HCT116 (cell line): ENCODE results near the gene TNFRSF8. TPM values are rescaled to one million over a fixed set of nuclear protein-coding genes. Genes with fewer than 3 reads are reported as not detected.

Experiments
- ATAC-seq: fragments of 200-7000 bp; cut with Tn5 transposase; 2 replicates; pipeline ENCODE4 v1.9.1; 2020; ENCODE audit warnings: mild to moderate bottlenecking, moderate library complexity
- BruUV-seq: library from RNA; stranded (reverse); fragments of 400-500 nt; replicated peaks from 2 replicates; lab custom pipeline; 2021; lab: Mats Ljungman, UMichigan
- CTCF ChIA-PET: fragments of 300-600 bp; sonication (Branson Sonifier 250); formaldehyde crosslinking; loops from one replicate; lab custom pipeline; 2021; ENCODE audit warnings: antibody characterized with exemption; lab: Charles Lee
- POLR2A ChIA-PET: fragments of 300-600, 350-600 bp; sonication (Branson Sonifier 250); formaldehyde crosslinking; loops from one replicate; lab custom pipeline; 2021; ENCODE audit warnings: antibody characterized with exemption; lab: Charles Lee
- RAD21 ChIA-PET, 2 experiments: fragments of 300-600 bp; sonication (Branson Sonifier 250); formaldehyde crosslinking; loops; one replicate each; lab custom pipeline; 2023; ENCODE audit warnings: low total read pairs in 2 of 2; ENCODE audit not compliant: uncharacterized antibody in 2 of 2, unreplicated experiment in 2 of 2, low non-redundant PET in 1 of 2; lab: Charles Lee
- DNase-seq: peaks from one replicate; pipeline ENCODE4 v3.0.0-alpha.2; 2010; ENCODE audit warnings: low read depth, low spot score
- H2AFZ ChIP-seq: fragments of 200-600 bp; shearing (Covaris generic), sonication (generic); 2 replicates; pipeline ENCODE4 v1.6.1; 2017; ENCODE audit warnings: low read depth, mixed run types, mixed read lengths, antibody characterized with exemption, low read length; ENCODE audit not compliant: poor library complexity, severe bottlenecking
- H3K27ac ChIP-seq: 2 replicates; pipeline ENCODE4 v1.5.1; 2012; ENCODE audit warnings: low read depth, low read length
- H3K27me3 ChIP-seq: fragments of 200-600 bp; sonication (generic); 2 replicates; pipeline ENCODE4 v1.6.1; 2016; ENCODE audit warnings: mixed run types, low read length, mixed read lengths; ENCODE audit not compliant: insufficient read depth
- H3K36me3 ChIP-seq, 2 experiments: fragments of 200-500 bp in 1 of 2; fragments of 200-600 bp in 1 of 2; sonication (Bioruptor generic) in 1 of 2; sonication (generic) in 1 of 2; 2 replicates each; pipeline versions ENCODE4 v1.5.1 to v1.6.1; 2014 to 2016; ENCODE audit warnings: low read length in 2 of 2, inconsistent platforms in 1 of 2, mixed read lengths in 1 of 2, mixed run types in 1 of 2; ENCODE audit not compliant: insufficient read depth in 2 of 2, control insufficient read depth in 1 of 2
- H3K4me1 ChIP-seq, 2 experiments: fragments of 200-600 bp in 1 of 2; sonication (generic) in 1 of 2; 2 replicates each; pipeline versions ENCODE4 v1.5.1 to v1.6.1; 2012 to 2017; ENCODE audit warnings: low read length in 2 of 2, inconsistent platforms in 1 of 2, mild to moderate bottlenecking in 1 of 2, mixed read lengths in 1 of 2, mixed run types in 1 of 2, moderate library complexity in 1 of 2; ENCODE audit not compliant: insufficient read depth in 2 of 2, control insufficient read depth in 1 of 2
- H3K4me2 ChIP-seq: fragments of 200-600 bp; sonication (generic); 2 replicates; pipeline ENCODE4 v1.6.1; 2017; ENCODE audit warnings: mixed run types, low read length, mixed read lengths
- H3K4me3 ChIP-seq, 2 experiments: fragments of 200-600 bp in 1 of 2; sonication (generic) in 1 of 2; replicated peaks in 1 of 2; 2 replicates each; pipeline ENCODE4 v1.5.1; 2011 to 2016; ENCODE audit warnings: low read length in 2 of 2, control low read depth in 1 of 2, low read depth in 1 of 2, mild to moderate bottlenecking in 1 of 2, mixed read lengths in 1 of 2, mixed run types in 1 of 2
- H3K79me2 ChIP-seq: fragments of 200-600 bp; sonication (generic); 2 replicates; pipeline ENCODE4 v1.6.1; 2017; ENCODE audit warnings: mild to moderate bottlenecking, mixed run types, low read length, moderate library complexity, mixed read lengths; ENCODE audit not compliant: insufficient read depth
- H3K9ac ChIP-seq: fragments of 200-600 bp; sonication (generic); 2 replicates; pipeline ENCODE4 v1.6.1; 2016; ENCODE audit warnings: low read length, mixed read lengths
- H3K9me2 ChIP-seq: fragments of 200-600 bp; sonication (generic), shearing (Covaris generic); 2 replicates; pipeline ENCODE4 v1.6.1; 2017; ENCODE audit warnings: mixed run types, mild to moderate bottlenecking, moderate library complexity; ENCODE audit not compliant: insufficient read depth
- H3K9me3 ChIP-seq, 2 experiments: fragments of 200-500 bp in 1 of 2; fragments of 200-600 bp in 1 of 2; sonication (Bioruptor generic) in 1 of 2; sonication (generic) in 1 of 2; 2 replicates each; pipeline ENCODE4 v1.6.1; 2014 to 2017; ENCODE audit warnings: low read length in 2 of 2, mixed read lengths in 2 of 2, inconsistent platforms in 1 of 2, low read depth in 1 of 2, mild to moderate bottlenecking in 1 of 2, mixed run types in 1 of 2, moderate library complexity in 1 of 2; ENCODE audit not compliant: control insufficient read depth in 1 of 2, insufficient read depth in 1 of 2
- H4K20me1 ChIP-seq: fragments of 200-600 bp; sonication (generic), shearing (Covaris generic); 2 replicates; pipeline ENCODE4 v1.6.1; 2017; ENCODE audit warnings: mixed run types, mild to moderate bottlenecking, moderate library complexity; ENCODE audit not compliant: insufficient read depth
- EGR1 ChIP-seq: IDR thresholded peaks from 2 replicates; pipeline ENCODE4 v1.6.1; 2012; ENCODE audit warnings: low read depth
- EZH2 ChIP-seq: fragments of 200-600 bp; sonication (generic); IDR thresholded peaks from 2 replicates; pipeline ENCODE4 v1.6.1; 2017; ENCODE audit warnings: antibody characterized with exemption, mixed run types
- EZH2phosphoT487 ChIP-seq: fragments of 200-600 bp; IDR thresholded peaks from 2 replicates; pipeline ENCODE4 v1.6.1; 2018; ENCODE audit warnings: antibody characterized with exemption, borderline replicate concordance
- MAX ChIP-seq: IDR thresholded peaks from 2 replicates; pipeline ENCODE4 v1.6.1; 2012
- REST ChIP-seq: IDR thresholded peaks from 2 replicates; pipeline ENCODE4 v1.6.1; 2012; ENCODE audit warnings: low read depth
- SIN3A ChIP-seq: IDR thresholded peaks from 2 replicates; pipeline ENCODE4 v1.6.1; 2012; ENCODE audit warnings: low read depth
- SRF ChIP-seq: IDR thresholded peaks from 2 replicates; pipeline ENCODE4 v1.6.1; 2012; ENCODE audit warnings: low read depth
- TCF7L2 ChIP-seq: IDR thresholded peaks from 2 replicates; pipeline ENCODE4 v1.7.0; 2011; ENCODE audit warnings: borderline replicate concordance, inconsistent platforms; ENCODE audit not compliant: insufficient read depth, insufficient read length; ENCODE audit errors: extremely low read depth
- ZBTB33 ChIP-seq: IDR thresholded peaks from 2 replicates; pipeline ENCODE4 v1.6.1; 2011; ENCODE audit warnings: mild to moderate bottlenecking, low read length, moderate library complexity; ENCODE audit not compliant: insufficient replicate concordance; ENCODE audit errors: extremely low read depth
- ZFX ChIP-seq: fragments of 450-650 bp; IDR thresholded peaks from 2 replicates; pipeline ENCODE4 v1.6.1; 2017
- intact Hi-C: fragments of 100-400 bp; cut with micrococcal nuclease; formaldehyde crosslinking; loops from 2 replicates; pipeline ENCODE4 v1.10.0; 2022
- total RNA-seq: library from RNA; stranded (reverse); gene quantifications from one replicate; pipeline ENCODE4 v1.2.1, GENCODE V29; 2021; ENCODE audit not compliant: unreplicated experiment

The TNFRSF8 gene
- total RNA-seq, 1 experiment from 2014 or later: 0.17 TPM

GRCh38 chr1:12067900-12068821 is 5.1 kb downstream of the TNFRSF8 start:
- ATAC-seq: no peak
- RAD21 ChIA-PET: no interaction called here
- H3K79me2 ChIP-seq: no peaks in the 10 kb centered on the region

More at GRCh38 chr1:12067900-12068821, 5.1 kb downstream of the TNFRSF8 start:
- Histone ChIP-seq H3K9me3 (no peaks in the 10 kb centered on the region), H3K4me2 (no peak overlapping the region), H4K20me1 (no peaks in the 10 kb centered on the region), H2AFZ (no peak overlapping the region), H3K9me2 (no peaks in the 10 kb centered on the region), H3K27ac (no peak overlapping the region), H3K4me3 (no peak overlapping the region), H3K4me1 (0 out of 4 replicates have a peak, but pooled peaks cover 3 to 4% of the 10 kb centered on the region in 2 experiments), H3K36me3 (no peaks in the 10 kb centered on the region), H3K9ac (no peak overlapping the region), H3K27me3 (peaks cover 5% of the 10 kb centered on the region)
- intact Hi-C loops: no loop called here
- ChIA-PET POLR2A (interaction anchor here (1.1 kb wide), 1 partner anchor 160 kb away, joined by 3 read pairs; no protein-coding TSS in a partner anchor), CTCF (interaction anchor here (1.1 to 2.5 kb wide), 2 partner anchors 12 to 16 kb away, joined by 3 to 11 read pairs; no protein-coding TSS in a partner anchor)
- no TSS peak for BruUV-seq
- TF ChIP-seq TCF7L2 (no peak), EZH2phosphoT487 (no peak), SIN3A (no peak), ZBTB33 (no peak), MAX (no peak), EZH2 (no peak), EGR1 (no peak), SRF (no peak), ZFX (no peak), REST (no peak)
- DNase-seq: no peak
